ENCODE results near the gene PERM1. TPM values are rescaled to one million over a fixed set of nuclear protein-coding genes. Genes with fewer than 3 reads are reported as not detected.
A peak's percentile ranks its signal among the peaks of the same experiment; 100 is the strongest.

Gene PERM1
- total and polyA plus RNA-seq, 9 of the 15 experiments (the other 6 are each of a cell fraction or from before 2014, with no cell fraction given): not detected

GRCh38 chr1:998995-999724 is 17.3 kb upstream of the PERM1 start (continued):
- TF ChIP-seq, protein P1, sequence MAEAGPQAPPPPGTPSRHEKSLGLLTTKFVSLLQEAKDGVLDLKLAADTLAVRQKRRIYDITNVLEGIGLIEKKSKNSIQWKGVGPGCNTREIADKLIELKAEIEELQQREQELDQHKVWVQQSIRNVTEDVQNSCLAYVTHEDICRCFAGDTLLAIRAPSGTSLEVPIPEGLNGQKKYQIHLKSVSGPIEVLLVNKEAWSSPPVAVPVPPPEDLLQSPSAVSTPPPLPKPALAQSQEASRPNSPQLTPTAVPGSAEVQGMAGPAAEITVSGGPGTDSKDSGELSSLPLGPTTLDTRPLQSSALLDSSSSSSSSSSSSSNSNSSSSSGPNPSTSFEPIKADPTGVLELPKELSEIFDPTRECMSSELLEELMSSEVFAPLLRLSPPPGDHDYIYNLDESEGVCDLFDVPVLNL (CRISPR knock-in tag; IDR thresholded peaks at IDR 0.05; ENCODE audit: low read depth): no peak
- TF ChIP-seq ZNF518B (CRISPR knock-in tag; IDR thresholded peaks at IDR 0.05): no peak
- peak; percentile 60 for TF ChIP-seq SIN3B (IDR thresholded peaks at IDR 0.05; ENCODE audit: low read depth)
- TF ChIP-seq HMGN3 (IDR thresholded peaks at IDR 0.05; ENCODE audit: borderline replicate concordance, extremely low read depth, insufficient read length, low read depth, low read length): peak; percentile 31
- no peak for TF ChIP-seq ZNF23 (CRISPR knock-in tag; IDR thresholded peaks at IDR 0.05)
- TF ChIP-seq, protein P2, sequence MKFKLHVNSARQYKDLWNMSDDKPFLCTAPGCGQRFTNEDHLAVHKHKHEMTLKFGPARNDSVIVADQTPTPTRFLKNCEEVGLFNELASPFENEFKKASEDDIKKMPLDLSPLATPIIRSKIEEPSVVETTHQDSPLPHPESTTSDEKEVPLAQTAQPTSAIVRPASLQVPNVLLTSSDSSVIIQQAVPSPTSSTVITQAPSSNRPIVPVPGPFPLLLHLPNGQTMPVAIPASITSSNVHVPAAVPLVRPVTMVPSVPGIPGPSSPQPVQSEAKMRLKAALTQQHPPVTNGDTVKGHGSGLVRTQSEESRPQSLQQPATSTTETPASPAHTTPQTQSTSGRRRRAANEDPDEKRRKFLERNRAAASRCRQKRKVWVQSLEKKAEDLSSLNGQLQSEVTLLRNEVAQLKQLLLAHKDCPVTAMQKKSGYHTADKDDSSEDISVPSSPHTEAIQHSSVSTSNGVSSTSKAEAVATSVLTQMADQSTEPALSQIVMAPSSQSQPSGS (CRISPR knock-in tag; IDR thresholded peaks at IDR 0.05): no peak
- TF ChIP-seq BHLHE40 (IDR thresholded peaks at IDR 0.05; ENCODE audit: low read length): peak; percentile 28; the same call in 1 of the 2 replicates
- no peak for TF ChIP-seq ZFP30 (CRISPR knock-in tag; IDR thresholded peaks at IDR 0.05; ENCODE audit: borderline replicate concordance)
- TF ChIP-seq ETV1 (tag; conservative IDR thresholded peaks at IDR 0.05; ENCODE audit: low read depth): no peak
- TF ChIP-seq ZNF507 (tag; conservative IDR thresholded peaks at IDR 0.05): no peak
- TF ChIP-seq, protein P3, sequence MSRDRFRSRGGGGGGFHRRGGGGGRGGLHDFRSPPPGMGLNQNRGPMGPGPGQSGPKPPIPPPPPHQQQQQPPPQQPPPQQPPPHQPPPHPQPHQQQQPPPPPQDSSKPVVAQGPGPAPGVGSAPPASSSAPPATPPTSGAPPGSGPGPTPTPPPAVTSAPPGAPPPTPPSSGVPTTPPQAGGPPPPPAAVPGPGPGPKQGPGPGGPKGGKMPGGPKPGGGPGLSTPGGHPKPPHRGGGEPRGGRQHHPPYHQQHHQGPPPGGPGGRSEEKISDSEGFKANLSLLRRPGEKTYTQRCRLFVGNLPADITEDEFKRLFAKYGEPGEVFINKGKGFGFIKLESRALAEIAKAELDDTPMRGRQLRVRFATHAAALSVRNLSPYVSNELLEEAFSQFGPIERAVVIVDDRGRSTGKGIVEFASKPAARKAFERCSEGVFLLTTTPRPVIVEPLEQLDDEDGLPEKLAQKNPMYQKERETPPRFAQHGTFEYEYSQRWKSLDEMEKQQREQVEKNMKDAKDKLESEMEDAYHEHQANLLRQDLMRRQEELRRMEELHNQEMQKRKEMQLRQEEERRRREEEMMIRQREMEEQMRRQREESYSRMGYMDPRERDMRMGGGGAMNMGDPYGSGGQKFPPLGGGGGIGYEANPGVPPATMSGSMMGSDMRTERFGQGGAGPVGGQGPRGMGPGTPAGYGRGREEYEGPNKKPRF (IDR thresholded peaks at IDR 0.05; ENCODE audit: low read depth, low read length): no peak
- TF ChIP-seq SETDB1 (IDR thresholded peaks at IDR 0.05; ENCODE audit: low read length): no peak
- TF ChIP-seq POLR3G (IDR thresholded peaks at IDR 0.05; ENCODE audit: extremely low read depth, insufficient read length, insufficient replicate concordance): no peak
- no peak for TF ChIP-seq FOXM1 (IDR thresholded peaks at IDR 0.05; ENCODE audit: low read depth)
- no peak for TF ChIP-seq FOXM1 (CRISPR knock-in tag; IDR thresholded peaks at IDR 0.05; ENCODE audit: low read depth)
- no peak for TF ChIP-seq MTF1 (CRISPR knock-in tag; IDR thresholded peaks at IDR 0.05; ENCODE audit: borderline replicate concordance)
- TF ChIP-seq ZNF780A (CRISPR knock-in tag; IDR thresholded peaks at IDR 0.05): no peak
- TF ChIP-seq BMI1 (IDR thresholded peaks at IDR 0.05; ENCODE audit: low read length): no peak
- no peak for TF ChIP-seq SRSF9 (IDR thresholded peaks at IDR 0.05; ENCODE audit: borderline replicate concordance, low read depth, low read length)
- TF ChIP-seq MIER1 (IDR thresholded peaks at IDR 0.05; ENCODE audit: low read depth): no peak
- 0 out of 2 replicates have a peak, but pooled peaks have one; percentile 33 for TF ChIP-seq ATF7 (IDR thresholded peaks at IDR 0.05)

All from K562 (cell line).